Neural cell (in vitro differentiated cells): ENCODE measurements around the gene USP22. TPM values are rescaled to one million over a fixed set of nuclear protein-coding genes. Genes with fewer than 3 reads are reported as not detected.
A peak's percentile ranks its signal among the peaks of the same experiment; 100 is the strongest.

Experiments used
- H2AFZ ChIP-seq: fragments of 200-600, 300-800 bp; sonication (generic), shearing (Covaris generic); 2 replicates; pipeline ENCODE4 v1.6.0; 2014; ENCODE audit warnings: low read depth, mild to moderate bottlenecking, antibody characterized with exemption, low read length, moderate library complexity
- H3F3A ChIP-seq: fragments of 200-600 bp; shearing (Covaris generic); 2 replicates; pipeline ENCODE4 v1.6.1; 2016; ENCODE audit warnings: mild to moderate bottlenecking, moderate library complexity, mixed read lengths, antibody characterized with exemption, low read length; ENCODE audit not compliant: insufficient read depth, poor library complexity, severe bottlenecking
- H3K27ac ChIP-seq: fragments of 200-600, 300-800 bp; sonication (generic), shearing (Covaris generic); 2 replicates; pipeline ENCODE4 v1.5.1; 2014; ENCODE audit warnings: mild to moderate bottlenecking, low read length, moderate library complexity
- H3K27me3 ChIP-seq: fragments of 300-800, 200-600 bp; sonication (generic), shearing (Covaris generic); 2 replicates; pipeline ENCODE4 v1.6.0; 2014; ENCODE audit warnings: mild to moderate bottlenecking, low read depth, low read length, moderate library complexity; ENCODE audit not compliant: insufficient read depth
- H3K36me3 ChIP-seq: fragments of 300-800, 200-600 bp; sonication (generic), shearing (Covaris generic); 2 replicates; pipeline ENCODE4 v1.5.1; 2014; ENCODE audit warnings: mild to moderate bottlenecking, antibody characterized with exemption, low read length, moderate library complexity; ENCODE audit not compliant: insufficient read depth
- H3K4me2 ChIP-seq: fragments of 300-800, 200-600 bp; sonication (generic), shearing (Covaris generic); 2 replicates; pipeline ENCODE4 v1.6.0; 2014; ENCODE audit warnings: mild to moderate bottlenecking, low read length
- H3K4me3 ChIP-seq: fragments of 300-800, 200-600 bp; sonication (generic), shearing (Covaris generic); 2 replicates; pipeline ENCODE4 v1.5.1; 2014; ENCODE audit warnings: mild to moderate bottlenecking, low read length, moderate library complexity
- H3K79me2 ChIP-seq: fragments of 200-600 bp; shearing (Covaris generic); replicated peaks from 2 replicates; pipeline ENCODE4 v1.6.0; 2014; ENCODE audit warnings: mild to moderate bottlenecking, low read length, moderate library complexity; ENCODE audit not compliant: insufficient read depth
- H3K9ac ChIP-seq: fragments of 300-800, 200-600 bp; sonication (generic), shearing (Covaris generic); 2 replicates; pipeline ENCODE4 v1.6.1; 2016; ENCODE audit warnings: mild to moderate bottlenecking, low read length, mixed read lengths
- H3K9me2 ChIP-seq: fragments of 200-600 bp; shearing (Covaris generic); 2 replicates; pipeline ENCODE4 v1.6.1; 2016; ENCODE audit warnings: mild to moderate bottlenecking, low read length, mixed read lengths; ENCODE audit not compliant: insufficient read depth
- H3K9me3 ChIP-seq: fragments of 200-600, 300-800 bp; sonication (generic), shearing (Covaris generic); 2 replicates; pipeline ENCODE4 v1.6.1; 2016; ENCODE audit warnings: mild to moderate bottlenecking, mixed run types, low read length, moderate library complexity, mixed read lengths
- H4K20me1 ChIP-seq: fragments of 200-600 bp; shearing (Covaris generic); 2 replicates; pipeline ENCODE4 v1.6.1; 2016; ENCODE audit warnings: mild to moderate bottlenecking, mixed run types; ENCODE audit not compliant: insufficient read depth
- EP300 ChIP-seq: fragments of 450-650 bp; conservative IDR thresholded peaks from 2 replicates; pipeline ENCODE4 v1.6.1; 2014; ENCODE audit warnings: antibody characterized with exemption, mild to moderate bottlenecking, moderate library complexity; ENCODE audit not compliant: poor library complexity, severe bottlenecking
- MXI1 ChIP-seq: fragments of 450-650 bp; conservative IDR thresholded peaks from 2 replicates; pipeline ENCODE4 v1.6.1; 2014; ENCODE audit warnings: antibody characterized with exemption, mild to moderate bottlenecking; ENCODE audit not compliant: poor library complexity, severe bottlenecking
- POLR2AphosphoS5 ChIP-seq: IDR thresholded peaks from 2 replicates; pipeline ENCODE4 v1.6.1; 2012
- RAD21 ChIP-seq: fragments of 450-650 bp; conservative IDR thresholded peaks from 2 replicates; pipeline ENCODE4 v1.6.1; 2014; ENCODE audit warnings: antibody characterized with exemption, mild to moderate bottlenecking, moderate library complexity
- SMC3 ChIP-seq: fragments of 450-650 bp; conservative IDR thresholded peaks from 2 replicates; pipeline ENCODE4 v1.6.1; 2014; ENCODE audit warnings: antibody characterized with exemption, mild to moderate bottlenecking, moderate library complexity; ENCODE audit not compliant: poor library complexity
- polyA plus RNA-seq: library from polyadenylated mRNA; depleted of rRNA; stranded (reverse); fragments of >200 nt; gene quantifications from 2 replicates; pipeline ENCODE4 v1.2.3, GENCODE V29; 2014
- TF ChIP-seq, protein P1 (sequence below): fragments of 450-650 bp; IDR thresholded peaks from 2 replicates; pipeline ENCODE4 v1.5.1; 2014; ENCODE audit warnings: antibody characterized with exemption, mild to moderate bottlenecking, moderate library complexity; ENCODE audit not compliant: poor library complexity, severe bottlenecking
- TF ChIP-seq, protein P2 (sequence below): IDR thresholded peaks from 2 replicates; pipeline ENCODE4 v1.6.1; 2012; ENCODE audit warnings: borderline replicate concordance

Gene USP22
- polyA plus RNA-seq, 1 donor from 2014 or later, result 269 TPM

DNA sequence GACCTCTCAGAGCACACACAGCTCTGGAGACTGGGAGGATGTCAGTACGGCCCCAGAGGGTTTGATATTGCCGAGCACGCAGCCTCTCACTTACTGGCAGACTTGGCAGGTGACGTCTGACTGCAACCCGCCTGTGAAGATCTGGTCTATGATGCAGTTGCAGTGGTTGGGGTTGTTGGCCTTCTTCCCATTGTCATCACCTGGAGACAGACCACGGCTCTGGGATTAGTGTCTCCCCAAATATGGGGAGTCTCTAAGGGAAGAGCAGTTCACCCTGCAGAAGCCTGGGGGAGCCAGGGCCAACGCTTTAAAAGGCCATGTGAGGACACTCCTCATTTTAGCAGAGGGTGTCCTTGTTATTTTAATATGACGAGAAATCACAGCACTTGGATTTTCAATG is 30.1 kb downstream of the USP22 start:
- Histone ChIP-seq H3F3A (no peaks in the 10 kb centered on the region), H4K20me1 (peaks cover 44% of the 10 kb centered on the region), H3K9ac (no peak overlapping the region), H3K9me2 (no peaks in the 10 kb centered on the region), H3K9me3 (no peaks in the 10 kb centered on the region), H3K4me2 (no peak overlapping the region), H3K79me2 (peaks cover 60% of the 10 kb centered on the region), H3K4me3 (no peak overlapping the region), H3K27ac (no peak overlapping the region), H3K27me3 (no peaks in the 10 kb centered on the region), H3K36me3 (peaks cover 10% of the 10 kb centered on the region), H2AFZ (no peak overlapping the region)
- TF ChIP-seq, protein P1, sequence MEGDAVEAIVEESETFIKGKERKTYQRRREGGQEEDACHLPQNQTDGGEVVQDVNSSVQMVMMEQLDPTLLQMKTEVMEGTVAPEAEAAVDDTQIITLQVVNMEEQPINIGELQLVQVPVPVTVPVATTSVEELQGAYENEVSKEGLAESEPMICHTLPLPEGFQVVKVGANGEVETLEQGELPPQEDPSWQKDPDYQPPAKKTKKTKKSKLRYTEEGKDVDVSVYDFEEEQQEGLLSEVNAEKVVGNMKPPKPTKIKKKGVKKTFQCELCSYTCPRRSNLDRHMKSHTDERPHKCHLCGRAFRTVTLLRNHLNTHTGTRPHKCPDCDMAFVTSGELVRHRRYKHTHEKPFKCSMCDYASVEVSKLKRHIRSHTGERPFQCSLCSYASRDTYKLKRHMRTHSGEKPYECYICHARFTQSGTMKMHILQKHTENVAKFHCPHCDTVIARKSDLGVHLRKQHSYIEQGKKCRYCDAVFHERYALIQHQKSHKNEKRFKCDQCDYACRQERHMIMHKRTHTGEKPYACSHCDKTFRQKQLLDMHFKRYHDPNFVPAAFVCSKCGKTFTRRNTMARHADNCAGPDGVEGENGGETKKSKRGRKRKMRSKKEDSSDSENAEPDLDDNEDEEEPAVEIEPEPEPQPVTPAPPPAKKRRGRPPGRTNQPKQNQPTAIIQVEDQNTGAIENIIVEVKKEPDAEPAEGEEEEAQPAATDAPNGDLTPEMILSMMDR, result no peak
- peak; percentile 5 for TF ChIP-seq POLR2AphosphoS5

DNA sequence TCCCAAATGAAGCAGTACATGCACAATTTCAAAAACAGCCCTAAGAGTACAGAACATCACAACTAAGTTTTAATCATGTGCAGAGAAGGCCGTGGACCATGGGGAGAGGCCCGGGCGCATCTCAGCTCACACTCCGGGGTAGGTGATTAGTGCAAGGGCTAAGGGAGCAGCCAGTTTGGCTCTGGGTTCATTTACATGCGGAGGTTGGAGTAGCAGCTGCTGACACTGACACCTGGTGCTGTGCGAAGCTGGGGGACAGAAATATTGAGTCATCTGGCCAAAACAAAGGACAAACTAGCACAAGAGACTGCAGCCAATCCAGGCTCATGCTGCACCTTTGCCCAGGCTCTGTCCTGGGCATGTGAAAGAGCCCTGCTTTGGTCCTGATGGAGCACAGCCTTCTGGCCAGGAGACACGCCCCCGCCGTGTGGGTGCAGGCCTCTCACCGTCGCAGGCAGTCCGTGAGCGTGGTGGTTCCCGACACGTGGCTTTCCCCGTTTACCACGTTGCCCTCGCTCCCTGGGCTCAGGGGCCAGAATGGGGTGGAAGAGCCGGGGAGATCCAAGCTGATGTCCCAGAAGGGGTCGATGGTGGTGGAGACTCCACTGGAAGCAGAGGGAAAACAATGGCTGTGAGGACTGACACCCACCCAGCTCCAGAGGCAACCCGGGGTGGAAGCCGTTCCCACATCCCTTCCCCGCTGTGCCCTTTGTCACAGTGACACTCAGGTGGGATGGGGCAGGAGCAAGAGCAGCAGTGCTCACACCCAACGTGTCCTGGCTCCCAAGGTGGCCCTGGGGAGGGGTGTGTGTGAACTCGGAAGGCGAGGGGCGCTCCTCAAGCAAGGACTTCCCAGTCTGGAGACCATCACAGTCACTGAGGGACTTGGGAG is 31.9 kb downstream of the USP22 start:
- H3K27ac ChIP-seq, result no peak overlapping the region

DNA sequence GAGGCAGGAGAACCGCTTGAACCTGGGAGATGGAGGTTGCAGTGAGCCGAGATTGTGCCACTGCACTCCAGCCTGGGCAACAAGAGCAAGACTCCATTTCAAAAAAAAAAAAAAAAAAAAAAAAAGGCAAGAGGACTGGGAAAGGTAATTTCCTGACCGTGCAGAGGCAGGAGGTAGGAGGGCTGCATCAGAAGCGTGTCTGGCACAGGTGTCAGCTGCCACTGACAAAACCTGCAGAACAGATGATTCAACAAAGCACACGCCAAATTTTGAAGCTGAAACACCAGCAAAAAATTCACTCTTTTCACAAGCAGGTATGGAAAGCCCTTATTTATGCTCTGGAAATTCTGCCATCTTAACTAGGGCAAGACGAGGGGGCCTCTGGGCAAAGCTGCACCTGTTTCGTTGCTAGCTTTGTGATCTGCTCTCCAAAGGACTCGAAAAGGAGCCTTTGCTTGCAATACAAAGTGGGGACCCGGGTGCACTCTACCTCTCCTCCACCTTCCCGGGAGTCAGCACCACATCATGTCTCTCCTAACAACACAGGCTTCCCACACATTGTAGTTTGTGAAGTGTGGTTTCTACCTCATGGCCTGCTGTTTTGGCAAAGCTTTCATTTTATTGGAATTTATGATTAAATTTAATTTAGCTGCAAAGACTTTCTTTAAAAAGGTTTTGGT is 33.7 kb downstream of the USP22 start:
- Histone ChIP-seq H2AFZ (no peak overlapping the region), H3K4me2 (no peak overlapping the region), H3K79me2 (peaks cover 32% of the 10 kb centered on the region), H3F3A (no peaks in the 10 kb centered on the region), H3K36me3 (peaks cover 29% of the 10 kb centered on the region), H3K9me2 (no peaks in the 10 kb centered on the region), H3K27ac (no peak overlapping the region), H3K4me3 (no peak overlapping the region), H3K9ac (no peak overlapping the region), H3K27me3 (no peaks in the 10 kb centered on the region), H4K20me1 (peaks cover 30% of the 10 kb centered on the region), H3K9me3 (no peaks in the 10 kb centered on the region)
- no peak for TF ChIP-seq POLR2AphosphoS5

More for the DNA sequence above, 31.9 kb downstream of the USP22 start:
- TF ChIP-seq EP300, result no peak
- no peak for TF ChIP-seq POLR2AphosphoS5
- Histone ChIP-seq H3K4me2 (no peak overlapping the region), H4K20me1 (peaks cover 44% of the 10 kb centered on the region), H3K4me3 (no peak overlapping the region), H2AFZ (no peak overlapping the region), H3K36me3 (peaks cover 16% of the 10 kb centered on the region), H3K27me3 (no peaks in the 10 kb centered on the region), H3K79me2 (peaks cover 49% of the 10 kb centered on the region), H3K9ac (no peak overlapping the region), H3F3A (no peaks in the 10 kb centered on the region), H3K9me3 (no peaks in the 10 kb centered on the region), H3K9me2 (no peaks in the 10 kb centered on the region)

DNA sequence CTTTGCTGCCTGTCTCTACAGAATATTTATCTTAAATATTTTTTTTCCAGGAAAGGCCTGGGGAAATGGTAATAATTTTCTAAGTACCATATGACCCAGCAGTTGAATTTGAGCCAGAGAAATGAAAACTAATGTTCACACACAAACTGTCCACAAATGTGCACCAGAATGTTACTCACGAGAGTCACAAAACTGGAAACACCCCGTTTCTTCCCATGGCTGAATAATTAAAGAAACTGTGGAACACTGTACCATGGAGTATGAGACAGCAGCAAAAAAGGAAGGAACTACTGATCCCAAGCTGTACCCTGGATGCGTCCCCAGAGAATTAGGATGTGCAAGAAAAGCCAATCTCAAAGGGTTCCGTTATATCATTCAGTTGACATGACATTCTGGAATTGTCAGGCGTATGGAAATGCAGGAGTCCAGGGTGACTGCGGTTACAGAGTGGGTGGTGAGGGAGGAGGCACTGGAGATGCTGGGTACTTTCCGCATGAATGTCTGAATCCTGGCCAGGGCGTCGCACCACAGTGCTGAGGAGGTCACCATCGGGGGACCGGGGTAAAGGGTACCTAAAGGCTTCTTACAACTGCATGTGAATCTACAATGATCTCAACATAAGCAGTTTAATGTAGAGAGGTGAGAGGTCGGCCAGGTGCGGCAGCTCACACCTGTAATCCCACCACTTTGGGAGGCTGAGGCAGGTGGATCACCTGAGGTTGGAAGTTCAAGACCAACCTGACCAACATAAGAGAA is 34.5 kb downstream of the USP22 start:
- Histone ChIP-seq H3K9me3 (no peaks in the 10 kb centered on the region), H3K27ac (no peak overlapping the region), H3K4me2 (no peak overlapping the region), H3F3A (no peaks in the 10 kb centered on the region), H3K27me3 (no peaks in the 10 kb centered on the region), H3K36me3 (peaks cover 32% of the 10 kb centered on the region), H3K9me2 (no peaks in the 10 kb centered on the region), H2AFZ (no peak overlapping the region), H3K4me3 (no peak overlapping the region), H3K9ac (no peak overlapping the region), H3K79me2 (peaks cover 29% of the 10 kb centered on the region), H4K20me1 (peaks cover 28% of the 10 kb centered on the region)
- TF ChIP-seq, protein P1, result no peak
- TF ChIP-seq MXI1, result no peak
- TF ChIP-seq, protein P2, sequence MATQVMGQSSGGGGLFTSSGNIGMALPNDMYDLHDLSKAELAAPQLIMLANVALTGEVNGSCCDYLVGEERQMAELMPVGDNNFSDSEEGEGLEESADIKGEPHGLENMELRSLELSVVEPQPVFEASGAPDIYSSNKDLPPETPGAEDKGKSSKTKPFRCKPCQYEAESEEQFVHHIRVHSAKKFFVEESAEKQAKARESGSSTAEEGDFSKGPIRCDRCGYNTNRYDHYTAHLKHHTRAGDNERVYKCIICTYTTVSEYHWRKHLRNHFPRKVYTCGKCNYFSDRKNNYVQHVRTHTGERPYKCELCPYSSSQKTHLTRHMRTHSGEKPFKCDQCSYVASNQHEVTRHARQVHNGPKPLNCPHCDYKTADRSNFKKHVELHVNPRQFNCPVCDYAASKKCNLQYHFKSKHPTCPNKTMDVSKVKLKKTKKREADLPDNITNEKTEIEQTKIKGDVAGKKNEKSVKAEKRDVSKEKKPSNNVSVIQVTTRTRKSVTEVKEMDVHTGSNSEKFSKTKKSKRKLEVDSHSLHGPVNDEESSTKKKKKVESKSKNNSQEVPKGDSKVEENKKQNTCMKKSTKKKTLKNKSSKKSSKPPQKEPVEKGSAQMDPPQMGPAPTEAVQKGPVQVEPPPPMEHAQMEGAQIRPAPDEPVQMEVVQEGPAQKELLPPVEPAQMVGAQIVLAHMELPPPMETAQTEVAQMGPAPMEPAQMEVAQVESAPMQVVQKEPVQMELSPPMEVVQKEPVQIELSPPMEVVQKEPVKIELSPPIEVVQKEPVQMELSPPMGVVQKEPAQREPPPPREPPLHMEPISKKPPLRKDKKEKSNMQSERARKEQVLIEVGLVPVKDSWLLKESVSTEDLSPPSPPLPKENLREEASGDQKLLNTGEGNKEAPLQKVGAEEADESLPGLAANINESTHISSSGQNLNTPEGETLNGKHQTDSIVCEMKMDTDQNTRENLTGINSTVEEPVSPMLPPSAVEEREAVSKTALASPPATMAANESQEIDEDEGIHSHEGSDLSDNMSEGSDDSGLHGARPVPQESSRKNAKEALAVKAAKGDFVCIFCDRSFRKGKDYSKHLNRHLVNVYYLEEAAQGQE, result no peak
- TF ChIP-seq SMC3, result no peak
- TF ChIP-seq RAD21, result no peak
